EH (cell line): ENCODE data around the gene SSRP1.
A peak's percentile ranks its signal among the peaks of the same experiment; 100 is the strongest.

Experiments
- DNase-seq: peaks from one replicate; pipeline ENCODE4 v3.0.0-alpha.2; 2015; ENCODE audit warnings: low read depth

The SSRP1 gene

DNA sequence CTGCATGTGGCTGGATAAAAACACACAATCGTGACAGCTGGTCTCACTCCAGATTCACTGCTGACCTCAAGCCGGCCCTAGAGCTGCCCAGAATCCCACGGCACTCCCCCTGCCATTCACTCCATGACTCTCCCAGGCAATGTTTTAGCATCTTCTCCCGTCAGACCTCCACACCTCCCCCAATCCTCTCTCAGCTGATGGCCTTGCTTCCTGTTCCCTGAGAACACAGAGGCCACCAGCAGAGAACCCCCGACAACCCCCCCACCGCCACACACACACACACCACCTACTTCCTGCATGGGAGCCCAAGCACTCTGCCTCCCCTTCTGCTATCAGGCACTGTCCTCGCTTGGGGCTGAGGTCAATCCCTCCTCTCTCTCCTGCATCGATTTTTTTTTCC, 20.2 kb downstream of the SSRP1 start:
- DNase-seq = peak; percentile 71

DNA sequence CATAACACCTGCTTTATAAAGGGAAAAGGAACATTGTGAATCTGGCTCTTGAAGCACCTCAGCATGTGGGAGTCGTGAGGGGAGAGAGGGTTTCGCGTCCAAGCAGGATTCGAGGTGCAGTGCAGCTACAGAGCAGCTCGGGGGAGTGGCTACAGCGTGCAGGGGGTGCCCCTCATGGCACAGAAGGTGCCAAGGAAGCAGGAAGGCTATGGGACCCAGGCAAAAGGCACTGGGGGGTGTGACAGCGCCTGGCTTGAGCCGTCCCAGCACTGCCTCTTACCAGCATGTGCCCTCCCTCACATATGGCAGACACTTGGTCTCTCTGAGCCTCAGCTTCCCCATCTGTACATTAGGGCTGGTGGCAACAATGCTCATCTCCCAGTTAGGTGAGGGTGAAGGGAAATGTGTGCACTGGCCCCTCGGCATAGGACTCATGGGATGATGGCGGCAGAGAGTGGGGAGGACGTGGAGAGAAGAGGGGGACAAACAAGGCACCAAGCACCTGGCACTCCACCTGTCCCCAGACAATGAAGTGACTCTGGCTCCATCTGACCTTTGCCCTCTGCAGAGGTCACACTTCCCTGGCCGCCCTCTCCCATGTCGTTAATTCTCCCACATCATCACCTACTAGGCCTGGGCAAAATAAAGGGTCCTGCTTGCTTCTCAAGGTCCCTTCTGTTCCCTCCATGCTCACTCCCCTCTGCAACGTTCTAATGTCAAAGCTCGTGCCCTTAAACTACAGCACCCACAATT, 21.3 kb downstream of the SSRP1 start:
- DNase-seq = no peak

DNA sequence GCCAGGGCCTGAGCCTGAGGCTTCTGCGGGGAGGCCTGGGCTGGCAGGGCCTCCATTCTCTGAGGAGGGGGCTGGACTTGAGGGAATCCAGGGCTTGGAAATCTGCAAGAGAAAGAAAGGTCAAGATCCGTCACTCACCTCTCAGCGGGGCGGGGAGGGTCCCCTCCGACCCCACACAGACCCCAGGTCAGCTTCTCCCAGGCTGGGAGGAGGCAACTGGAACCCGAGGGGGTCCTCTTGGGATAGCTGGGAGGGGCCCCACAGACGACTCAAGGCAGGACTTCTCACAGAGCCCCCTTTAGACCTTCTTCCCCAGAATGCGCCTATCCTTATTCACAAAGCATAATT, 21.9 kb downstream of the SSRP1 start:
- no peak for DNase-seq

DNA sequence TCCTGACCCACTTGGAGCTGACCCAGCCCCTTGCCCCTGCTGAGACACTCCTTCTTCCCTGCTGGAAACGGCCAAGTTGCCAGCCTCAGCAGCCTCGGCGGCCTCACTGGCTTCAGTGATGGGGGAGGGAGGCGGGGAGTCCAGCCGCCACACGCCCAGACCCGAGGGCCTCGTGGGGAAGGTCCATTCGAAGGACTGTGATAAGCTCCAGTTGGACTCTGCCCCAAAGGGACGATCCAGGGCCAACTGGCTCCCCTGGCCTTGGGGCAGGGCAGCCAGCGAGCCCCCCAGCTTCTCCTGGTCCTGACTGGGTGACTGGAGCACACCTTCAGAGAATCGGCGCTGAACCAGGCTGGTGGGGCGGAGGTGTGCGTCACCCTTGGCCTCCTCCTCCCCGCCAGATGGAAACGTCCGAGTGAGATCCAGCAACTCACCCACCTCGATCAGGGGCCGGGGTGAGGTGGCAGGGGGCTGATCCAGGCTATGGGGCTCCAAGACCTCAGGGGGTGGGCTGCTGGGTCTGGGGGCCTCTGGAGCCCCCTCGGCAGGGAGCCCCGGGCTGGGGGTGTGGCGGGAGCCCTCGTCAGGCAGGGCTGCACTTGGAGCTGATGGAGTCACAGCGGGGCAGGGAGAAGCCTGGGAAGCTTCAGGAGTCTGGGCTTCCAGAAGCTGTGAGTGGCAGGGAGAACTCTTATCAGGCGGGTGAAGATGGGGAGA, 22.5 kb downstream of the SSRP1 start:
- no peak for DNase-seq

DNA sequence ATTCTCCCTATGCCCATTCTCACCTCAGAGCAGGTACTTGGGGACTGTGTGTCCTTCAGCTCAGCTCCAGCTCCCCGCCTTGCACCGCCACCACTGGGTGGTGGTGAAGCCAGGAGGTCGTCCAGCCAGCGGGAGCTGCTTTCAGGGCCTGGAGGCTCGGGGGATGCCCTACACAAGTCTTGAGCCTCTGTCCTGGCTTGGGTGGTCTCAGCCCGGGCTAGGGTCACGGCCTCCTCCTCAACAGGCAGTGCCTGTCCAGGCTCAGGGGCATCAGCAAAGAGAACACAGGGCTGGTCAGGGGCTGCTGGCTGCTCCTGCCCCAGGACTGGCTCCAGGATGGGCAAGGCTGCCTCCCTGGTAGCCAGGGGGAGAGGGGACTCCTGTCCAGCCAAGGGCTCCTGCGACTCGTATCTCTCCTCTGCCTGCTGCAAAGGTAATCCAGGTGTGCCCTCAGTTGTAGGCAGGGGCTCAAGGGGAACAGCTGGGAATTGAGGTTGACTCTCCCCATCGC, 23.1 kb downstream of the SSRP1 start:
- no peak for DNase-seq

DNA sequence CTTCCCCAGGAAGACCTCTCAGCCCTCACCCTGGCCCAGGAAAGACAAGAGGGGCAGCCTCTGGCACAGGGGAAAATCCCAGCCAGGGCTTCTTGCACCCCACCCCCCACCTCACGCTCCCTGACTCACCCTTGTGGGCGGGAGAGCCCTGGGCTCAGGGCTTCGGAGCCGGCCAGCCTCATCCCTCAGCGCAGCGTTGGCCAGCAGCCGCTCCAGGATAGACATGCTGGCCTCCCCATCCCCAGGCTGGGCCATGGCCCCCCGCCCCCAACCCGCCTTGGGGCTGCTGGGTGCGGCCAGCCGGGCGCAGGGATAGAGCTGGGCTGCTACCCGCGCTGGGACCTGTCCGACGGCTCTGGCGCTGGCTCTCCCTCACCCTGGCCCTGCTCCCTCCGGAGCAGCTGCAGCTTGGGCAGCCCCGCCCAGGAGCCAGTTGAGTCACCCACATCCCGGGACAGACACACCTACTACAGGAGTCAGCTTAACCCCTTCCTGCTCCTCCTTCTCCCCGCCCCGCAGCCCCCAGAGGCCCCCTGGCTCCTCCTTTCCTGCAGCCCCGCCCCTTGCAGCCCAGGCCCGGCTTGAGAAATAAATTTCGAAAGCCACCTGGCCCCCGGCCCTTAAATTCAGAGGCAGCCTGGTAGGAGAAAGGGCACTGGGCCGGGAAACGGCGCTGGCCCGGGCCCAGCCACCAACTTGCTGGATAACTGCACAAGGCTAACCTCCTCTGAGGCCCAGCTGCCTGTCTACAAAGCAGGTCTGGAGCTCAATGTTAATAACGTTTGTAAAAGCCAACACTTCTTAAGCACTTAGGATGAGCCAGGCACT, 24.4 kb downstream of the SSRP1 start:
- peak; percentile 97 for DNase-seq

DNA sequence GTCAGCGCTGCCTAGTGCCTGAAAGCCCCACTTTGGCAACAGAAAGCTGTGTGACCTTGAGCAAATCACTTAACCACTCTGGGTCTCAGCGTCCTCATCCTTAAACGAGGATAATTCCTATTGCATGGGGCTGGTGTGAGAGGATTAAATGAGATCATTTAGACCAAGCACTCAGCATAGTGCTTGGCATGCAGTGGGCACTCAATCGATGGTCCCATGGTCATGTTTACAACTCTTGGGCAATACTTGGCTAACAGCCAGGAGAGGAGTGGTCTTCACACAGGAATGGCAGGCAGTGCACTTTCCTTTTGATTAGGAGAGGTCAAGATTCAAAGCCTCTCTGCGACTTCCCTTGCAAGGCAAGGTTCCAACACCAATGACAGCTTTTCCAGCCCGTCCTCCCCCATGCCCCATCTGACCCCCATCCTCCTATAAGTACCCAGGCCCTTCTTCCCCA, 25.0 kb downstream of the SSRP1 start:
- no peak for DNase-seq

DNA sequence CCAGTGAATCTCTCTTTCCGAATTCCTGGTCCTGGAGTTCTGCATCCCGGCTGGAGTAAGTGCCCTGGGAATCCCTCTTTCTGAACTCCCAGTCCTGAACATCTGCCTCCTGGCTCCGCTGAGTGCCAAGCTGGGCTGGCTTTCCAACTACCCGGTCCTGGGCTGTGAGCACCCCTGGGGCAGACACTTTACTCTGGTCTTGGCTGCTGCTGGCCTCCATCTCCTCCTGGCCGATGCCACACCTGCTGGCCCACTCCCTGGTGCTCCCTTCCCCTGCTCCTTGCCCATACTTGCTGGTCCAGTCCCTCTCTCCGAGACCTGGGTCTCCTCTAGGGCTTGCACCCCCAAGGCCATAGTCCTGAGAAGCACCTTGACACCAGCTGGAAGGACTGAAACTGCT, 25.6 kb downstream of the SSRP1 start:
- DNase-seq = no peak

DNA sequence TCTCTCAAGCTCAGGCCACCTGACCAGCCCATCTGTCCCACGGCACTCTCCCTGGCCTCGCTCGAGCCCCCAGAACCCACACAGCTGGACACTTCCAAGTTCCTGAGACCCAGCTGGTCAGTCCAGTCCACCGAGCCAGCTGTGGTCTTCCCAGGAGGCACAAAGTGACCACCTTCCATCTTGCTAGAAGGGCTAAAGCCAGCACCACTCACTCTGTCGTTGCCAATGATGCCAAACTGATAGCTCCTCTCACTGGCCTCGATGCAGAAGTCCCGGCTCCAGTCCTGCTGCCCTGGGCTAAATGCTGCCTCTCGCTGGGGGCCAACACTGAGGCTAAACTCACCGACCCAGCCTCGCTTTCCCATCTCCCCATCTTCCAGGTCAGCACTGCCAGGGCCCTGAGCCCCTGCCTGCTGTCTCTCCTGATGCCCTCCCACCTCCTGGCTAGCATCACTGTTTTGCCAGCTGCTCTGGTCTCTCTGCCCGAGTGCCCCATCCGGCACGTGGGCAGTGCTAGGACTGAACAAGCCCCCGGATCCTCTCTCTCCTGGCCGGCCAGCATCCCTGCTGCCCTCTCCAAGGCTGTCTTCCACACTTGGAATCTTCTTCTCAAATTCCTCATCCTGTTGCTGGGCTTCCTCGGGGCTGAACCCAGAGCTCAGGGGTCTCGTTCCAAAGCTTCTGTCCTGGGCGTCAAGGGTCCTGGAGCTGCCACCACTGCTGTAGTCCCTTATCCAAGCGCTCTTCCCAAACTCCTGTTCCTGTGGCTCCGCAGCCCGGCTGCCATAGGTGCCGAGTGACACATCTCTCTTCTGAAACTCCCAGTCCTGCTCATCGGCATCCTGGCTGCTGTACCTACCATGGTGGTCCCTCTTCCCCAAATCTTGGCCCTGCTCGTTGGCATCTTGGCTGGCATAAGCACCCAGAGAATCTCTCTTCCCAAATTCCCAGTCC, 26.3 kb downstream of the SSRP1 start:
- no peak for DNase-seq

DNA sequence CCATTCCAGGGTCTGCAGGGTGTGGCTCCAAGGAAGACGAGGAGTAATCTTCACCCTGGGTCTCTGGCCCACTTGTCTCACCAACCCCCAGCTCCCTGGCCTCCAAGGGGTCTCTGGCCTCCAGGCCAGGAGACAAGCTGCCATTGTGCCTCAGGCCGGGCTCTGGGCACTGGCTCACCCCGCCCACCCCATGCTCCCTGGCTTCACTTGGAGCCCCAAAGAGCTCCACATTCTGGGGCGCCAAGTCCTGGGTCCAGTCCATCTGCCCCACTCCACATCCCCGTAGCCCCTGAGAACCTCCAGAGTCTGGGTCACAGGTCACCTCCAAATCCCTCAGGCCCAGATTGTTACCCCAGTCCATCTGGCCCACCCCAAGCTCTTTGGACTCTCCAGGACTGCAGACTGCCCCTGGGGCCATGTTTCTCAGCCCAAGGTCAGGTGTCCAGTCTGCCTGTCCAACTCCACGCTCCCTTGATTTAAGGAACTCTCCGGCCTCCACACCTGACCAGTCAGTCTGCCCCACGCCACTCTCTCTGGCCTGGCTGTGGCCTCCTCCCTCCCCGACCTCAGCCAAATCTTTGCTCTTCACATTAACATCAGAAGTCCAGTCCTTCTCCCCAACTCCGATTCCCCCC, 27.1 kb downstream of the SSRP1 start:
- DNase-seq = no peak

DNA sequence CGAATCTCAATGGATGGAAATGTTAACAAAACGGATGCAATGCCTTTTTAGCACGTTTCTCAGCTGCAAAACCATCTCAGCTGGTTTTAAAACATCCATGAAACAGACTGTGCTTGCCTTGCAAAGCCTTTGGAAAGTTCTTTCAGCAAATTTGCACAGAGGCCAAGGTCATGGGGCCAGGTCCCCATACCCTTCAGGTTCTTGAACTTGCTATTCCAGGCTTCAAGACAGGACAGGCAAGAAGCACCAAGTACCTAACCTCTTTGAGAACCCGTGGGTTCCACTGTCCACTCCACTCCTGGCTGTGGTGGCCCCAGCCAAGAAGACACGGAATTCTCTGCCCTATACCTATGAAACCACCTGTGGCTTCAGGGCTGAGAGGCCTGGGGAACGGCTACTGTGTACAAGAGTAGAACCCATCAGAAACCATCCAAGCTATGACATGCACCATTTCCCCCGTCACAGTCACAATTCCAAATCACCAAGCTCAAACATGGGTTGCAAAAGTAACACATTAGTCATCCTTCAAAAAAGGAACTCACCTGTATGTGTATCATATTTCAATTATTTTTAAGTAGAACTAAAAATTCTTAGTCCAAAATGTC, 27.9 kb downstream of the SSRP1 start:
- DNase-seq = no peak

DNA sequence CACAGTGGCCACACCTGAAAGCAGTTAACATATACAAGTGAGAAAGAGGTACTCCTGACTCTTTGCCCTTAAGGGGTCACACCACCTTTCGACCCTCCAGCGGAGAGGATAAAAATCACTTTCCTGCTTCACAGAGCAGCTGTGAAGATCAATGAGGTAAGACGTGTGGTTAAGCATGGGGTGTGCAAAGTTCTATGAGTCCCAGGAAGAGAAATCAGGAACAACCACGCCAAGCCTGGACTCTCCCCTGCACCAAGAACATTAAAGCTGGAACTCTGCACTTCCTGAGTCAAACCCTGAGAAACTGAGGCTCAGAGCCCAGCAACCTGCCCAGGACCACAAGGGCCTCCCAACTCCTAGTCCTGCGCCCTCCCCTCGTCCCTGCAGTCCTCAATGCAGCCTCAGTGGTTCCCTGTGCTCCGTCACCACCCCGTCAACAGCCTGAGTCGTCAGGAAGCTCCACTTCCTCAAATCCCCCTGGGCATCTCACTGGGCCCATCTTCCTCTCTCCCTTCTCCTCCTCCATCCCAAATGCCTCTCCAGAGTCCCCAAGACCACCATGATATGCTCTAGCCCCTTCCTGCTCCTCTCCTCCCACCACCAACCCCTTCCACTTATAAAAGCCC, 28.6 kb downstream of the SSRP1 start:
- no peak for DNase-seq

DNA sequence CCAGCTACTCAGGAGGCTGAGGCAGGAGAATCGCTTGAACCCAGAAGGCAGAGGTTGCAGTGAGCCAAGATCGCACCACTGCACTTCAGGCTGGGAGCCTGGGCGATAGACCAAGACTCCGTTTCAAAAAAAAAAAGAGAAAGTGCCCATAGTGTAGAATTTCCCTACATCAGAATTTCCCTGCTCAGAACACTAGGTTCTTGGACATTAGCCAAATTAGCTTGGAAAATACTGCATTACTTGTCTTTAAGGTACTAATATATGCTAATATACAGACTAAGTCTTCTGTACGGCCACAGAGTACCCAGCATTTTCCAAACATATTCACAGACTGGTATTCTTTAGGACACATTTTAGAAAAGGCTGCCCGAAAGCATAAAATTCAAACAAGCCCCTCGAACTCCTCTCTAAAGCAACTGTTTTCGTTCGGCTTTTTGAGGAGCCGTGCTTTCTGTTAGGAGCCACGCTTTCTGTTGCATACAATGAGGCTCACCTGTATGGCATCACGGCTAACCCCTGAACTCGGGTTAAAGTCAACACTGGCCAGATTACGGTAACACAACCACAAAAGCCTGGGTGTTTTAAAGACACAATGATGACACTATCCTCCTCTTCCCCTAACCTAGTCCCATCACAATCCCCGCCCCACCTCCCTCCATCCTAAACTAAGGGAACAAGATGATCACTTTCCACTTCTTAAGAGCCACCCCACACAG, 29.4 kb downstream of the SSRP1 start:
- DNase-seq = no peak

DNA sequence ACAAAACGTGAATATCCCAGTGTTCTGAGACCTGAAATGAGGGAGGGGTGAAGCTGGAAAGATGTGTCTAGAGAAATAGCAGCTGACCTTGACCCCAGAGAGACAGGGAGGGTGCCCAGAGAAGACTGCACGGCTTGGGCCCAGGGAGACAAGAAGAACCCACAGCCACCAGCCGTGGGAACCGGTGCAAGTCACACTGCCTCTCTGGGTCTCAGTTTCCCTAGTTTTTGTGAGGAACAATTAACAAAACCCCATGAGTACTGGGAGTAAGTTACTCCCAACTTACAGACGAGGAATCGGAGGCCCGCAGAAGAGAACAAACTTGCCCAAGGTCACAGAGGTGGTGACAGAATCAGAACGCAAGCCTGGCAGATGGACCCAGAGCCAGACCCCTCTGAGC, 30.2 kb downstream of the SSRP1 start:
- DNase-seq = no peak

DNA sequence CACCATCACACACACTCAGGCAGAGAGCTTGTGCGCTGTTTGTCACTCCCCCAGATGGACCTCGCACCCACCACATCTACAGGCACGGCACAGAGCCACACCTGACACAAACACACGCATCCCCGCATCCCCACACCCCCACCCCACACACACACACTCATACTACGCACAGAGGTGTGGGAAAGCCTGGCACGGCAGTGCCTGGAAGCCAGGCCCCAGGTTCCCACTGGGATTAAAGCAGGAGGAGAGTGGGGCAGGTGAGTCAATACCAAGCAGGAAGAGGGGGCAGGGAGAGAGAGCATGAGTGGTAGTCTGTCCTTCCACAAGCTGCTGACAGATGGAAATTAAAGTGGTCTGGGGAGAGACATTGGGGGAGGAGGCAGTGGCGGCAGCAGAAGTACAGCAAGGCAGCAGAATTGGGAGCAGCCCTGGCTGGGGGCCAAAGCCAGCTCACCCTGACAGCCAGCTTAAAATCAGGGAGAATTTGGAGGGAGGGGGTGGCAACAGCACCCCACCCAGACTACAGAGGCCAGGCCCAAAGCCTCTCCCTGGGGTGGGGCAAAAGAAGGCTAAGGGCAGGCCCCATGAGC, 31.6 kb downstream of the SSRP1 start:
- no peak for DNase-seq

DNA sequence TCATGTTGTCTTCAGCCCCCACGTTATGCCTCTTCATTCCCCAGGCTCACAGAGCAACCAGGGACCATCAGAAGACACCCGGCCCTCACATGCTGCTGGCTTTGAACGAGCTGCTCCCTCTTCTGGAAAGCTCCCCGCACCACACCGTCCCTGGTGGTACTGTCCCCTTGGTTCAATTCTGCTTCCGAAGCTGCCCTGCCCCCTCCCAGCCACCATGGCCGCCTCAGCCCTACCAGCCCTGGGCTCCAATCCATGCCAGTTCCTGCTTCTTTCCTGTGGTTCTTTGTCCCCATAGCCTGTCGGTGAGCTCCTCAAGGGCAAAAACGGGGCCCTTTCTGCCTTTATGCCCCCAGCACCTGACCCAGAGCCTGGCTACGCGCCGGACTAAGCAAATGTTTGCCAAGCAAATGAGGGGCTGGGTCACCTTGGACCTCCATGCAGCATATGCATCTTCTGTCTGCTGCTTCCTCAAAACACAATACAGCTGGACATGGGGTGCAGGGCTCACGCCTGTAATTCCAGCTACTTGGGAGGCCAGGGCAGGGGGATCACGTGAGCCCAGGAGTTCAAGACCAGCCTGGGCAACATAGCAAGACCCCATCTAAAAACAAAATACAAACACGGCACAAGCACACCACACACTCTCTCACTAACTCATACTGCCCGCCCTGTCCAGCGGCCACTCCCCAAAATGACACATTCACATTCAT, 32.3 kb downstream of the SSRP1 start:
- no peak for DNase-seq

DNA sequence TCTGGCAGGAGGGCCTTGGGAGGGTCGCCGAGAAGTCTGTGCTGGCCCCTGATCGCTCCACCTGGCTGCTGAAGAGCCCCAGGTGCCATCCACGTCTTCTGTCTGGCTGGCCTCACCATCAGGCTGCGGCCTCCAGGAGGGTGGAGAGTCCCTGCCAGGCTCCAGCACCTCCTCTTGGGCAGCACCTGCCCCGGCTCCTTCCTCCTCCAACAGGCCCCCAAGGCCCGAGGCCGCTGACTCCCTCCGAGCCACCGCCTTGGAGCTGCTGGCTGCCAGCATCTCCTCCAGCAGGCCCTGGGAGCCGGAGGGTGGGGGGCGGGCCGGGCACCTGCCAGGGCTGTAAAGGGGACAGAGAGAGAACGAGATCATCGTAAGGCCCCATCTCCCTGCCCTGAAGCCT, 33.2 kb downstream of the SSRP1 start:
- DNase-seq = no peak

DNA sequence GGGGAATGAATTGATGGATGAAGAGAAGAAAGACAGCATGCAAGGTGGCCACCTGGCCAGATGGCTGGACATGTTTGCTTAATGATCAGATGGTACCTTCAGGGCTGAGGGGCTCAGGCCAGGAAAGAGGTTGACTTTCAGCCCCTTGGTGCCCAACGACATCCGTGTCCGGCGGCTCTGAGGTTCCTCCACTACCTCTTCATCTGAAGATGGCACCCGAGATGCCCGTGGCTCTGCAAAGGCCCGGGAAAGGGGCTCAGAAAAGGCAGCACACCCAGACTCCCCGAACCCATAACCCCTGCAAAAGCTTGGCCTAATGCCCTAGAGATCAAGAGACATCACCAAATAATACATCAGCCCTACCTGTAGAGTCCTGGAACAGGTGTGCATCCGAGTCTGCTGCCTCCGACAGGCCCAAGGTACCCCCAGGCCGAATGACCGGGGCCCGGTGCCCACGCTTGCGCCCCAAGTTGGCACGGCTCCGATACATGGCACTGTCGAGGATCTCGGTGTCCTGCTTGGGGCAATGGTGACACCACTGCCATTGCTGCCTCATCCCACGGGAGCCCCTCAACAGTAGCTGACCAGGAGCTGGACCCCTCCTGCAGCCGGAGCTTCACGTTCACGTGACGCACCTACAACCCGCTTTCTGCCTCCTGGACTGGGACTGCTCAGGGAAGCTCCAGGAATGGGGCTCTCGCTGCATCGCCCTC, 33.8 kb downstream of the SSRP1 start:
- DNase-seq = no peak
